GM18868 (cell line): ENCODE measurements around the gene C1orf52.
A peak's percentile ranks its signal among the peaks of the same experiment; 100 is the strongest.

Experiments
- ATAC-seq: cut with Tn5 transposase; IDR thresholded peaks from one replicate; pipeline ENCODE4 v1.9.1; 2021; ENCODE audit warnings: mild to moderate bottlenecking, moderate library complexity; ENCODE audit not compliant: unreplicated experiment

C1orf52 gene

GRCh38 chr1:85237613-85238012, 21.8 kb downstream of the C1orf52 start:
- ATAC-seq = no peak

- ATAC-seq = no peak
These were observed 29.0 kb downstream of the C1orf52 start for GRCh38 chr1:85230305-85230977.

GRCh38 chr1:85229574-85230097, 29.8 kb downstream of the C1orf52 start:
- ATAC-seq = no peak

- no peak for ATAC-seq
These were observed 30.5 kb downstream of the C1orf52 start for GRCh38 chr1:85228972-85229371.

GRCh38 chr1:85225624-85226380, 33.7 kb downstream of the C1orf52 start:
- ATAC-seq = no peak

- no peak for ATAC-seq
These were observed 34.5 kb downstream of the C1orf52 start for GRCh38 chr1:85224734-85225623.

GRCh38 chr1:85224295-85224694, 35.2 kb downstream of the C1orf52 start:
- no peak for ATAC-seq

- ATAC-seq = no peak
These were observed 36.1 kb downstream of the C1orf52 start for GRCh38 chr1:85223334-85223733.

GRCh38 chr1:85220756-85221201, 38.7 kb downstream of the C1orf52 start:
- no peak for ATAC-seq

GRCh38 chr1:85219853-85220610, 39.4 kb downstream of the C1orf52 start:
- no peak for ATAC-seq

GRCh38 chr1:85216697-85217096, 42.8 kb downstream of the C1orf52 start:
- no peak for ATAC-seq

- no peak for ATAC-seq
These were observed 44.8 kb downstream of the C1orf52 start for GRCh38 chr1:85214654-85215053.

GRCh38 chr1:85208488-85208887, 51.0 kb downstream of the C1orf52 start:
- no peak for ATAC-seq

- ATAC-seq = no peak
These were observed 55.8 kb downstream of the C1orf52 start for GRCh38 chr1:85203573-85204171.

GRCh38 chr1:85202864-85203255, 56.6 kb downstream of the C1orf52 start:
- no peak for ATAC-seq

GRCh38 chr1:85202092-85202863, 57.2 kb downstream of the C1orf52 start:
- ATAC-seq = no peak

GRCh38 chr1:85201340-85202091, 57.9 kb downstream of the C1orf52 start:
- ATAC-seq = peak; percentile 55
